KOPT-K1 (cell line): ENCODE measurements around the gene ZNF428.
A peak's percentile ranks its signal among the peaks of the same experiment; 100 is the strongest.

Experiments used
- H3K27ac ChIP-seq: fragments of 200-600 bp; sonication (generic); 2 replicates; pipeline ENCODE4 v1.5.1; 2016; ENCODE audit warnings: antibody characterized with exemption, mild to moderate bottlenecking, low read depth, low read length; ENCODE audit not compliant: poor library complexity, severe bottlenecking
- H3K36me3 ChIP-seq: fragments of 200-600 bp; sonication (generic); 2 replicates; pipeline ENCODE4 v1.5.1; 2017; ENCODE audit warnings: antibody characterized with exemption, mild to moderate bottlenecking, low read length, moderate library complexity; ENCODE audit not compliant: insufficient read depth
- H3K9me3 ChIP-seq: fragments of 200-600 bp; sonication (generic); 2 replicates; pipeline ENCODE4 v1.5.1; 2017; ENCODE audit warnings: antibody characterized with exemption, low read length, mild to moderate bottlenecking; ENCODE audit not compliant: insufficient read depth, poor library complexity, severe bottlenecking

ZNF428 gene

GRCh38 chr19:43633520-43633919 lies 14.1 kb upstream of the ZNF428 start:
- Histone ChIP-seq H3K9me3 (no peaks in the 10 kb centered on the region), H3K36me3 (no peaks in the 10 kb centered on the region), H3K27ac (no peak overlapping the region)

- no peaks in the 10 kb centered on the region for H3K36me3 ChIP-seq
- no peaks in the 10 kb centered on the region for H3K9me3 ChIP-seq
- H3K27ac ChIP-seq, result no peak overlapping the region
Measured at GRCh38 chr19:43631491-43631890, 12.1 kb upstream of the ZNF428 start.

DNA sequence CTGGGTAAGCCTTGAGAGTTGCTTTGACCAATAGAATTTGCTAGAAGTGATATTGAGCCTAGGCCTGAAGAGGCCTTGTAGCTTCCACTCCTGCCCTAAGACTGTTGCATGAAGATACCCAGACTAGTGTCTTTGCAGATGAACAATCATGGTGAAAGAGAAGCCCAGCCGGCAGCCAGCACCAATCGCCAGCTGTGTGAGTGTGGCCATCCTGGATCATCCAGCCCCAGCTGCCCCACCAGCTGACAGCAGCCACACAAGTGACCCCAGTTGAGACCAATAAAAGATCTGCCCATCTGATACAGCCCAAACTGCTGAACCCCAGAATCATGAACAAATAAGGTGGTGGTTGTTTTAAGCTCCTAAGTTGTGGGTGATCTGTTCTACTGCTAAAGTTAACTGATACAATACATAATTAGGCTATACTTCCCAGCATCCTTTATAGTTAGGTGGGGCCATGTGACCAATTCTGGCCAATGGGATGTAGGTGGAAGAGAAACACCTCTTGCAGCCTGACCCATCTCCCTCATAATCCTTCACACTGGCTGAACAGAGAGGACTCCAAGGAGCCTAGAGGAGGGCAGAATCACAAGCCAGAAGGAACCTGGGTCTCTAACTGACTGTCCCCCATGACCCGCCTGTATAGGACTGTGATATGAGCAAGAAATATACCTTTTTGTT lies 9.4 kb upstream of the ZNF428 start:
- no peaks in the 10 kb centered on the region for H3K36me3 ChIP-seq
- no peaks in the 10 kb centered on the region for H3K9me3 ChIP-seq
- H3K27ac ChIP-seq, result no peak overlapping the region

DNA sequence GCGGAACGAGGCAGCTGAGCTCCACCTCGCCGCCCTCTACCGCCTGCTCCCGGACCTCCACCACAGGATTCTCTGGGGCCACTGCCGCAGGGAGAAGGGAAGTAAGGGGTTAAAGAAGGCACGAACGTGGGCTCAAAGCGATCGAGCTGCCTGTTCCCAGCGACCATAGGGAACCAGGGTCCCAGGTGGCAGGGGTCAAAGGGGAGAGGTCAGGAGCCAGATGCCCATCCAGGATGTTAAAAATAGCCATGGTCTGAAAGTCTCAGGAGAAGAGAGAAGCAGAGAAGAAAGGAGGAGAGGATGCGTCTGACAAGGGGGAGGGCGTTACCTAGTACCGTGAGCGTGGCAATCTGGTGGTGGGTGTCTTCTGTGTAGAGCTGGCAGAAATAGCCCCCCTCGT lies 7.4 kb upstream of the ZNF428 start:
- H3K36me3 ChIP-seq, result no peaks in the 10 kb centered on the region
- no peak overlapping the region for H3K27ac ChIP-seq
- no peaks in the 10 kb centered on the region for H3K9me3 ChIP-seq

DNA sequence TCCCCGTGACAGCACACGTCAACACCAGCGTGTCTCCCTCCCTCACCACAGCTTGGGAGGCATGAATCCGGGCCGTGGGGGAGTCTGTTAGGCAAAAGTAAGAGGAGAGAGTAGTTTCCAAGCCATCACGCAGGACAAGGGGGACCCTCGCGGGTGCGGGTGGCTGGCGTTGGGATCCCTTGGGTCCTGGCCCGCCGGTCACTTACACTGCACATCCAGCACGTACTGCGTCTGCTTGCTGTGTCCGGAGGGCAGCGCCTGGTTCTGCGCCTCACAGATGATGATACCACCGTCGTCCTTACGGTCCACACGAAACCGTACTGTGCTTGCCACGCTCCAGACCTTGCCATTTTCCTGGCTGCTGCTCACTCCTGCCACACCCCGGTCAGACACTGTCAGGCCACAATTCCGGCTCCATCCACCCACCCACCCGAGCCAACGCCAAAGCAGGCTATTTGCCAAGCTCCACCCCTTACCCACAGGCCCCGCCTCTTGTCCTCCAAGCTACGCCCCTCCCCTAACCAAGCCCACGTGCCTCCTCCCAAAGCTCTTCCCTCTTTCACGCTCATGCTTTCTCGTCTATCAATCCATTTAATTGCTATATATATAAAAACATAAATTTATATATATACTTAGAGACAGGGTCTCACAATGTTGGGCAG lies 6.6 kb upstream of the ZNF428 start:
- no peak overlapping the region for H3K27ac ChIP-seq
- H3K9me3 ChIP-seq, result no peaks in the 10 kb centered on the region
- no peaks in the 10 kb centered on the region for H3K36me3 ChIP-seq

DNA sequence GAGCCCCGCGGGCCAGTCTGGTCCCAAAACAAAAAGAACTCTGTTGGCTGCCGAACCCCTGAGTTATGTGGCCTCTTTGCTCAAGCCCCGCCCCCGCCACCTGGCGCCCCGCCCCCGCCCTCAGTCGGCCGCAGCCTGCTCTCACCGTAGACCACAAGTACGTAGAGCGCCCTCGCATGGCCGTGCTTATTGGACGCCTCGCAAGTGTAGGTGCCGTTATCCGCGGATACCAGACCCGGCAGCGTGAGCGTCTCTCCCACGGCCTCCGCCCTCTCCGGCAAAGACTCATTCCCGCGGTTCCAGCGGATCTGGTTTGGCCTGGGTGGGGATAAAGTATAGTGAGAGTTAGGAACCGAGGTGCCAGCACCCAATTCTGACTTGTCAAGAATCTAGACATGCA lies 5.5 kb upstream of the ZNF428 start:
- no peak overlapping the region for H3K27ac ChIP-seq
- no peaks in the 10 kb centered on the region for H3K36me3 ChIP-seq
- no peaks in the 10 kb centered on the region for H3K9me3 ChIP-seq

- no peaks in the 10 kb centered on the region for H3K9me3 ChIP-seq
- H3K36me3 ChIP-seq, result no peaks in the 10 kb centered on the region
- no peak overlapping the region for H3K27ac ChIP-seq
Measured at GRCh38 chr19:43623889-43624670, 4.7 kb upstream of the ZNF428 start.

GRCh38 chr19:43622956-43623355 lies 3.5 kb upstream of the ZNF428 start:
- no peaks in the 10 kb centered on the region for H3K36me3 ChIP-seq
- H3K27ac ChIP-seq, result no peak overlapping the region
- H3K9me3 ChIP-seq, result no peaks in the 10 kb centered on the region

DNA sequence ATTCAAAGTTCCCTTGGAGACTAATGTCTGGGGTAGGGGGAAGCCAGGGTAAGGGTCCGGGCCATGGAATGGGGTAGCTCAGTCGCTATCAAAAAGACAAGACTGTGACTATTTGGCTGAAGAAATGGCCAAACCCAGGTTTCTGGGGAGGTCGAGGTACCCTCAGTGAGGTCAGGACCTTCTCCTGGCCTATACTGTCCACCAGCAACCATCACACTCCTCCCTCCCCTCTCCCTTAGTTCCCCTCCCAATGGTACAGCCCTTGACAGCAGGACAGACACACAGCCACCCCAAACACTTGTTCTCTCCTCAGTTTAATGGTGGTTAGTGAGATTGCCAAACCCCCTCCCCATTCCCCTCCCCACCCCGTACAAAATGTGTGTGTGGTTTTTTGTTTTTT lies 2.6 kb upstream of the ZNF428 start:
- Histone ChIP-seq H3K27ac (no peak overlapping the region), H3K9me3 (no peaks in the 10 kb centered on the region), H3K36me3 (no peaks in the 10 kb centered on the region)

- no peaks in the 10 kb centered on the region for H3K36me3 ChIP-seq
- no peaks in the 10 kb centered on the region for H3K9me3 ChIP-seq
- H3K27ac ChIP-seq, result peak overlapping the region; percentile 98
Measured at GRCh38 chr19:43620061-43621001, 902 bp upstream of the ZNF428 start.

DNA sequence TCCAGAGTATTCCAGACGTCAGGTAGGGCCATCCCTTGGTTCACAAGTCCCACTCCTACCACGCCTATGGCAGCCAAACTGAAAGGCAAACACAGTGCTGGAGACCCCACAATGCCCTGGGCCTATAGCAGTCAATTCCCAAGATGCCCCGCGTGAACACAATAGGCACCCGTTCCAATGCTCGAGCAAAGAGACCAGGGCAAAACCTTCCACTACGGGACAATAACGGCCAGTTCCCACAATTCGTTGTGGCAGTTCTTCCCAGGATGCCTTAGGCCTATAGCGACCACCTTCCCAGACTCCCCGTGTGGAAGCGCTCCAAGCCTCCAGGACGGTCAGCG lies 538 bp downstream of the ZNF428 start:
- Histone ChIP-seq H3K36me3 (peaks cover 7% of the 10 kb centered on the region; the same call in 1 of the 2 replicates), H3K9me3 (no peaks in the 10 kb centered on the region), H3K27ac (peak overlapping the region; percentile 98)

DNA sequence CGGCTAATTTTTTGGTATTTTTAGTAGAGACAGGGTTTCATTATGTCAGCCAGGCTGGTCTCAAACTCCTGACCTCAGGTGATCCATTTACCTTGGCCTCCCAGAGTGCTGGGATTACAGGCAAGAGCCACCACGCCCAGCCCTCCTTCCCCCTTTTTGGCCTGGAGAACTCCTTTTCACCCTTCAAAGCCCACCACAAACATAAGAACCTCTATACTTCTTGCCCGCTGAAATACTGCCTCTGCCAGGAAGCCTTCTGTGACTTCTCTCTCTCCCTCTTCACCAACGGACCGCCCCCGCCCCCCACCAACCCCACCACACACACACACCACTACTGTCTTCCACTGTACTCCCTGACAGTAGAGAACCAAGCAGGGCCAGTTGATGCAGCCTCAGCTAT lies 2.5 kb downstream of the ZNF428 start:
- Histone ChIP-seq H3K9me3 (no peaks in the 10 kb centered on the region), H3K27ac (no peak overlapping the region), H3K36me3 (peaks cover 27% of the 10 kb centered on the region)

DNA sequence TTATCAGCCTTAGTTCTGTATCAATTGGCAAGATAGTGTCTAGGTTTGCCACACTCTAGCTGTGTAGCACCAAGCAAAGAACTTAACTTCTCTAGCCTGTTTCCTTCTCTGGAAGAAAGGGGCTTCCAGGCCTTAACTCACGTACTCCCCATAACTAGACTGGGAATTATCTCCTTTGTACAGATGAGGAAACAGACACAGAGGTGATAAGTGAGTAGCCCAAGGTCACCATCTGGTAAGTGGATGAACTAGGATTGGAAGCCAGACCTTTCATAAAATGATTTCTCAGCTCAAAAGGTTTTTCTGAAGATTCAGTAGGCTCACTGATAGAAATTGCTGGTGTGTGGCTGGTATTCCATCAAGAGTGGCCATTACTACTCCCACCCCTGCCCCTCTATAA lies 3.1 kb downstream of the ZNF428 start:
- Histone ChIP-seq H3K9me3 (no peaks in the 10 kb centered on the region), H3K27ac (no peak overlapping the region), H3K36me3 (peaks cover 33% of the 10 kb centered on the region)

DNA sequence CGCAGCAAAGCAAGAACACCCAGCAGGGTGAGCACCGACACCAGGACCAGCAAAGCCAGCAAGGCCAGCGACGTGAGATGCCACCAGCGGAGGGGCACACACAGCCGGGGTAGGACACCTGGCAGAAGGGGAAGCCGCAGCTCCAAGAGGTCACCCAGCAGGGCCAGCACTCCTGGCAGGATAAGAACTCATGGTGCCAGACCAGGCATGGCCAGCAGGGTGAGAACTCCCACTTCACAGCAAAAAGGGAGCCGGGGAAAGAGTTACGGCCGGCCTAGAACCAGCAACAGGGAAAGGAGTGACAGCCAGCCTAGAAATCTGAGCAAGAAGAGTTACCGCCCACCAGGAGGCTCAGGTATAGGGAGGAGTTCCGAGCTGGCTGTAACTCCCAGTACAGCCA lies 7.1 kb downstream of the ZNF428 start:
- Histone ChIP-seq H3K9me3 (no peaks in the 10 kb centered on the region), H3K36me3 (peaks cover 58% of the 10 kb centered on the region), H3K27ac (no peak overlapping the region)

GRCh38 chr19:43611788-43612187 lies 7.6 kb downstream of the ZNF428 start, which contains the start of gene SRRM5:
TSS of gene SRRM5 (plus strand) at chr19:43612088. CDS start at chr19:43612122, 34 bp downstream.
- Histone ChIP-seq H3K36me3 (peaks cover 64% of the 10 kb centered on the region), H3K27ac (no peak within 1 kb of the TSS), H3K9me3 (no peaks in the 10 kb centered on the region)
